K562 (cell line): ENCODE measurements around the gene RNF44.

Experiments
- TF ChIP-seq, protein P1 (sequence below): fragments of 450-650 bp; formaldehyde crosslinking; IDR thresholded peaks from 2 replicates; pipeline ENCODE4 v1.4.0; 2022; ENCODE audit warnings: missing genetic modification characterization
- TF ChIP-seq, protein P2 (sequence below): sonication (generic); formaldehyde crosslinking; IDR thresholded peaks from 2 replicates; pipeline ENCODE4 v1.9.0; 2022; ENCODE audit warnings: mild to moderate bottlenecking, missing genetic modification reagents

DNA sequence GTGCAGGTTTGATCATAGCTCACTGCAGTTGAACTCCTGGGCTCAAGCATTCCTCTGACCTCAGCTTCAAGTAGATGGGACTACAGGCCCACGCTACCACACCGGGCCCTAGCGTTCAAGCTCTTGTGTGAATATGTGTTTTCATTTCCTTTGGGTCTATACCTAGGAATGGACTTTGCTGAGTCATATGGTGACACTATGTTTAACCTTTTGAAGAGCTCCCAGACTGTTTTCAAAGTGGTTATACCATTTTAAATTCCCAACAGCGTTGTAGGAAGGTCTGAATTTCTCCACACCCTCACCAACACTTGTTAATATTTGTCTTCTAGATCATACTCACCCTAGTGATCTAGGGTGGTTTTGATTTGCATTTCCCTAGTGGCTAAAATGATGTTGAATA is 55.5 kb downstream of the RNF44 start:
- TF ChIP-seq, protein P1, sequence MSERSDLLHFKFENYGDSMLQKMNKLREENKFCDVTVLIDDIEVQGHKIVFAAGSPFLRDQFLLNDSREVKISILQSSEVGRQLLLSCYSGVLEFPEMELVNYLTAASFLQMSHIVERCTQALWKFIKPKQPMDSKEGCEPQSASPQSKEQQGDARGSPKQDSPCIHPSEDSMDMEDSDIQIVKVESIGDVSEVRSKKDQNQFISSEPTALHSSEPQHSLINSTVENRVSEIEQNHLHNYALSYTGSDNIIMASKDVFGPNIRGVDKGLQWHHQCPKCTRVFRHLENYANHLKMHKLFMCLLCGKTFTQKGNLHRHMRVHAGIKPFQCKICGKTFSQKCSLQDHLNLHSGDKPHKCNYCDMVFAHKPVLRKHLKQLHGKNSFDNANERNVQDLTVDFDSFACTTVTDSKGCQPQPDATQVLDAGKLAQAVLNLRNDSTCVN (CRISPR knock-in tag), result no peak
- TF ChIP-seq, protein P2, sequence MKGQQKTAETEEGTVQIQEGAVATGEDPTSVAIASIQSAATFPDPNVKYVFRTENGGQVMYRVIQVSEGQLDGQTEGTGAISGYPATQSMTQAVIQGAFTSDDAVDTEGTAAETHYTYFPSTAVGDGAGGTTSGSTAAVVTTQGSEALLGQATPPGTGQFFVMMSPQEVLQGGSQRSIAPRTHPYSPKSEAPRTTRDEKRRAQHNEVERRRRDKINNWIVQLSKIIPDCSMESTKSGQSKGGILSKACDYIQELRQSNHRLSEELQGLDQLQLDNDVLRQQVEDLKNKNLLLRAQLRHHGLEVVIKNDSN (CRISPR knock-in tag), result no peak
